Measurements from ENCODE around the gene NHS.

Gene NHS

GRCh38 chrX:17605676-17606075, 230.7 kb downstream of the NHS start:
- DNase-seq (ENCODE audit: insufficient read length, low spot score) (no peak), FAIRE-seq (no peak)
- TF ChIP-seq, protein P1, sequence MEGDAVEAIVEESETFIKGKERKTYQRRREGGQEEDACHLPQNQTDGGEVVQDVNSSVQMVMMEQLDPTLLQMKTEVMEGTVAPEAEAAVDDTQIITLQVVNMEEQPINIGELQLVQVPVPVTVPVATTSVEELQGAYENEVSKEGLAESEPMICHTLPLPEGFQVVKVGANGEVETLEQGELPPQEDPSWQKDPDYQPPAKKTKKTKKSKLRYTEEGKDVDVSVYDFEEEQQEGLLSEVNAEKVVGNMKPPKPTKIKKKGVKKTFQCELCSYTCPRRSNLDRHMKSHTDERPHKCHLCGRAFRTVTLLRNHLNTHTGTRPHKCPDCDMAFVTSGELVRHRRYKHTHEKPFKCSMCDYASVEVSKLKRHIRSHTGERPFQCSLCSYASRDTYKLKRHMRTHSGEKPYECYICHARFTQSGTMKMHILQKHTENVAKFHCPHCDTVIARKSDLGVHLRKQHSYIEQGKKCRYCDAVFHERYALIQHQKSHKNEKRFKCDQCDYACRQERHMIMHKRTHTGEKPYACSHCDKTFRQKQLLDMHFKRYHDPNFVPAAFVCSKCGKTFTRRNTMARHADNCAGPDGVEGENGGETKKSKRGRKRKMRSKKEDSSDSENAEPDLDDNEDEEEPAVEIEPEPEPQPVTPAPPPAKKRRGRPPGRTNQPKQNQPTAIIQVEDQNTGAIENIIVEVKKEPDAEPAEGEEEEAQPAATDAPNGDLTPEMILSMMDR (IDR thresholded peaks at IDR 0.05; ENCODE audit: insufficient read depth, missing control alignments), result no peak

DNA sequence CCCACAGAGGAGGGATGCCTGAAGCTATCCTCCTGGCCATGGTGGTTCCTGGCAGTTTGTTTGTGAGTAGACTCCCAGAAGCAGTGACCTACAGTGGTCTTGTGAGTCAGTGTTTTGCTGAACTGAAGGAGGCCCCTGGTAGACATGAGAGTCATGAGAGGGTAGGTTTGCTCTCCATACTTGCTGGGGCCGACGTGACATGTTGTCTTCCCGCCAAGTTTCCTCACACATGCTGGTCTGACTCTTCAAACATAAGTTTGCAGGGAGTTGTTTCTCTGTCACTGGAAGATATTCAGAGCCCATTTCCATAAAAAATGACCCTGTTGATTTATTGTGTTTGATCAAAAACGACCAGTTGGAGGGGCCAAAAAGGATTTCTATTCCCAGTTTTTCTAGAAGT, 231.2 kb downstream of the NHS start:
- TF ChIP-seq, protein P1 (IDR thresholded peaks at IDR 0.05; ENCODE audit: insufficient read depth, missing control alignments), result no peak
- no peak for FAIRE-seq
- DNase-seq (ENCODE audit: insufficient read length, low spot score), result no peak

DNA sequence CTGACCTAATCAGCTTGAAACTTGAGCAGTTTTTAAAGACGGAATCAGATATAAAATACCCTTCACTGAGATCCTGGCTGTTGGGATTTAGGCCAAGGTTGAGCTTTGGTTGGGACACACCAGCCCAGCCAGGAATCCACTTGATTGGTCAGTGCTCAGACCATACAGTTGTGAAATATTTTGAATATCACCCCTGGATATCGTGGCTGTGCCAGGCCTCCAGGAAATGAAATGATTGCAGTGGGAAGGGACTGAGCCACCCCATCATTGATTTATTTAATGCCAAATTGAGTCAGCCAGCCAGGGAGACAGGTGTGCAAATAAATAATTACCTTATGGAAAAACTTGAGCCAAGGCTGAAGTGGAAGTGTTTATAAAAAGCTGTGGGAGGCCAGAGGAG, 233.9 kb downstream of the NHS start:
- TF ChIP-seq, protein P1 (IDR thresholded peaks at IDR 0.05; ENCODE audit: insufficient read depth, missing control alignments), result no peak
- DNase-seq (ENCODE audit: insufficient read length, low spot score), result no peak
- FAIRE-seq, result no peak

- TF ChIP-seq, protein P1 (IDR thresholded peaks at IDR 0.05; ENCODE audit: insufficient read depth, missing control alignments), result no peak
- DNase-seq (ENCODE audit: insufficient read length, low spot score), result no peak
- FAIRE-seq, result no peak
Measured at GRCh38 chrX:17610788-17611187, 235.8 kb downstream of the NHS start.

DNA sequence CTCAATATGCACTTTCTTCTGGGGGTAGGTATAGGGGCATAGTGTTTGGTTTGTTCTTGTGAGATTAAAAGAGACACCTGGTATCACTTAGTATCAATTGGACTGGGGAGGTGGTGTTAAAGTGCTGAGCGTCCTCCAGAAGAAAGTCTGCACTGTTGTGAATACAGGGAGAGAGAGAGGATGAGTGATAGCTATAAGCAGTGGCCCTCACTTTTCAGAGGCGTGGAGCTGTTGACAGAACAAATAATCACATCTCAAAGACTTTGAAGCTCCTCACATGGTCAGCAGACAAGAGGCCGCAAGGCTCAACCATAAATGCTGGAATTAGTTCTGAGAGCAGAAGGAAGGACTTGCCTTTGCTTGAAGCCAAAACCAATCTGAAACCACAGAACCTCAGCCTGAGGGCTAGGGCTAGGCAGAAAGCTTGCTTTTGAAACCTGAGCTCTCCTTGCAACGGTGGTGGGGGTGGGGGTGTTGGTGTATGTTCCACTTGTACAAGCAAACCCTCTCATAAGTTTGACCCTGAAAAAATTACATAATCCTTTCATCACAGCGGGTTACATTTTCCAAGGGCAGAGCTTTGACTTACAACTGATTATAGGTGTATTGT, 239.1 kb downstream of the NHS start:
- FAIRE-seq, result no peak
- TF ChIP-seq, protein P1 (IDR thresholded peaks at IDR 0.05; ENCODE audit: insufficient read depth, missing control alignments), result no peak
- DNase-seq (ENCODE audit: insufficient read length, low spot score), result no peak

GRCh38 chrX:17616936-17617335, 241.9 kb downstream of the NHS start:
- TF ChIP-seq, protein P1 (IDR thresholded peaks at IDR 0.05; ENCODE audit: insufficient read depth, missing control alignments), result no peak
- DNase-seq (ENCODE audit: insufficient read length, low spot score) (no peak), FAIRE-seq (no peak)

DNA sequence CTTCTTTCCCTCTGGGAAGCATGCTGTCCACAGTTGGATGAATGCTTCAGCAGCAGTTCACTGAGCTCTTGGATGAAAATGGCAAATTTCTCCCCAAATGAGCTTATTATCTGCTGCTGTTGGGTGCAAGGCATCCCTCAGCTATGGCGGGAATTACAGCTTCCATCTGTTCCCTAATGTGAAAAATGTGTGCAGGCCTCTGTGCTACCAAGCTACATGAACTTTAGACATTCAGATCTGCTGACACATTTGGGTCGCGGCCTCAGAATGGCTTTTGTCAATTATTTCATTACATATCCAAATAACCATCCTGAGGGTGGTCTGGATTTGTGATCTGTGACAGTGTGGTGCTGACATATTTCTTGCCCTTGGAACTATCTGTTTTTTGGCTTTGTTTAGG, 242.8 kb downstream of the NHS start:
- DNase-seq (ENCODE audit: insufficient read length, low spot score) (no peak), FAIRE-seq (no peak)
- TF ChIP-seq, protein P1 (IDR thresholded peaks at IDR 0.05; ENCODE audit: insufficient read depth, missing control alignments), result no peak

Data from D721Med (cell line).